A549 (cell line): ENCODE data around the gene MMP19. TPM values are rescaled to one million over a fixed set of nuclear protein-coding genes. Genes with fewer than 3 reads are reported as not detected.

Source experiments
- ATAC-seq, 2 experiments: fragments of 200-7000 bp in 1 of 2; fragments of >200 bp in 1 of 2; cut with Nextera tagmentation in 1 of 2; cut with Tn5 transposase in 1 of 2; 3 replicates each; pipeline versions ENCODE4 v1.8.0 to v1.9.1; 2018 to 2020; ENCODE audit warnings: mild to moderate bottlenecking in 1 of 2, moderate library complexity in 1 of 2
- CTCF ChIA-PET: fragments of 300-600 bp; sonication (Branson Sonifier 250); formaldehyde crosslinking; extraction: SDS; loops from one replicate; lab custom pipeline; 2021; ENCODE audit warnings: antibody characterized with exemption, inconsistent platforms; lab: Yijun Ruan, JAX
- POLR2A ChIA-PET: fragments of 350-600 bp; formaldehyde crosslinking; extraction: SDS; loops from one replicate; lab custom pipeline; 2021; ENCODE audit warnings: antibody characterized with exemption, inconsistent platforms; lab: Yijun Ruan, JAX
- DNase-seq, 2 experiments: peaks; one replicate each; pipeline versions ENCODE4 v3.0.0 to v3.0.0-alpha.2; 2011 to 2016; ENCODE audit warnings: low read depth in 1 of 2, low spot score in 1 of 2
- FAIRE-seq: peaks from 2 replicates; lab custom pipeline; 2011; peaks lifted over from hg19 to GRCh38; lab: Jason Lieb, UNC
- H3K27ac ChIP-seq, 2 experiments: fragments of >200 bp; sonication (Bioruptor Twin); formaldehyde crosslinking; 3 replicates each; pipeline ENCODE4 v1.5.1; 2016 to 2017
- H3K4me1 ChIP-seq: fragments of >200 bp; sonication (Bioruptor Twin); formaldehyde crosslinking; 3 replicates; pipeline ENCODE4 v1.6.1; 2016
- H3K4me2 ChIP-seq: fragments of >200 bp; sonication (Bioruptor Twin); formaldehyde crosslinking; 3 replicates; pipeline ENCODE4 v1.6.1; 2016
- H3K4me3 ChIP-seq: fragments of >200 bp; sonication (Bioruptor Twin); formaldehyde crosslinking; 3 replicates; pipeline ENCODE4 v1.5.1; 2016
- H3K9me3 ChIP-seq: fragments of >200 bp; sonication (Bioruptor Twin); formaldehyde crosslinking; 3 replicates; pipeline ENCODE4 v1.6.1; 2016
- BCL3 ChIP-seq: fragments of >200 bp; sonication (Bioruptor Twin); formaldehyde crosslinking; IDR thresholded peaks from 3 replicates; pipeline ENCODE4 v1.6.1; 2016
- BHLHE40 ChIP-seq: IDR thresholded peaks from 2 replicates; pipeline ENCODE4 v1.6.1; 2012; ENCODE audit warnings: low read depth, low read length, inconsistent platforms
- CEBPB ChIP-seq, 2 experiments: fragments of >200 bp in 1 of 2; sonication (Bioruptor Twin) in 1 of 2; formaldehyde crosslinking in 1 of 2; IDR thresholded peaks; 2 replicates each; pipeline ENCODE4 v1.6.1; 2012 to 2016
- CHD4 ChIP-seq: fragments of 200-600 bp; sonication (generic); IDR thresholded peaks from 2 replicates; pipeline ENCODE4 v1.6.1; 2016; ENCODE audit warnings: antibody characterized with exemption, mild to moderate bottlenecking, borderline replicate concordance
- CTCF ChIP-seq: fragments of >200 bp; sonication (Bioruptor Twin); formaldehyde crosslinking; IDR thresholded peaks from 3 replicates; pipeline ENCODE4 v1.5.1; 2016
- E2F6 ChIP-seq: IDR thresholded peaks from 2 replicates; pipeline ENCODE4 v1.6.1; 2012; ENCODE audit warnings: low read depth, borderline replicate concordance
- EHF ChIP-seq: fragments of 250-450 bp; sonication (Bioruptor Pico); IDR thresholded peaks from 2 replicates; pipeline ENCODE4 v1.5.0; 2020; ENCODE audit warnings: mild to moderate bottlenecking
- ELK1 ChIP-seq: fragments of 150-350 bp; IDR thresholded peaks from 2 replicates; pipeline ENCODE4 v1.6.1; 2014; ENCODE audit warnings: low read depth, mild to moderate bottlenecking, low read length
- EP300 ChIP-seq, 2 experiments: fragments of >200 bp; sonication (Bioruptor Twin); formaldehyde crosslinking; IDR thresholded peaks; 2 replicates in 1 of 2; 3 replicates in 1 of 2; pipeline ENCODE4 v1.6.1; 2016 to 2017
- ESRRA ChIP-seq: fragments of 150-350 bp; IDR thresholded peaks from 2 replicates; pipeline ENCODE4 v1.6.1; 2014; ENCODE audit warnings: mild to moderate bottlenecking, low read length, borderline replicate concordance
- FOSB ChIP-seq: fragments of 250-450 bp; sonication (Bioruptor Pico); IDR thresholded peaks from 2 replicates; pipeline ENCODE4 v1.5.0; 2020; ENCODE audit warnings: mild to moderate bottlenecking, moderate library complexity
- GATA3 ChIP-seq: IDR thresholded peaks from 2 replicates; pipeline ENCODE4 v1.6.1; 2012; ENCODE audit warnings: borderline replicate concordance
- HDAC2 ChIP-seq: fragments of 200-600 bp; sonication (generic); IDR thresholded peaks from 2 replicates; pipeline ENCODE4 v1.6.1; 2016
- HMGXB4 ChIP-seq: fragments of 250-450 bp; sonication (Bioruptor Pico); IDR thresholded peaks from 2 replicates; pipeline ENCODE4 v1.5.0; 2021; ENCODE audit warnings: mild to moderate bottlenecking, moderate library complexity, borderline replicate concordance
- HOXA7 ChIP-seq: fragments of 250-450 bp; sonication (Bioruptor Pico); IDR thresholded peaks from 2 replicates; pipeline ENCODE4 v1.5.0; 2020; ENCODE audit warnings: mild to moderate bottlenecking, moderate library complexity
- JUNB ChIP-seq: fragments of >200 bp; sonication (Bioruptor Twin); formaldehyde crosslinking; IDR thresholded peaks from 2 replicates; pipeline ENCODE4 v1.6.1; 2016
- MYC ChIP-seq: IDR thresholded peaks from 2 replicates; pipeline ENCODE4 v1.6.1; 2012; ENCODE audit warnings: mild to moderate bottlenecking, inconsistent platforms, low read length, improper control_type of control experiment, borderline replicate concordance
- NR3C1 ChIP-seq: fragments of >200 bp; sonication (Bioruptor Twin); formaldehyde crosslinking; IDR thresholded peaks from 3 replicates; pipeline ENCODE4 v1.6.1; 2017
- PHF8 ChIP-seq: fragments of 200-600 bp; sonication (generic); IDR thresholded peaks from 2 replicates; pipeline ENCODE4 v1.6.1; 2016; ENCODE audit warnings: low read depth, mild to moderate bottlenecking, antibody characterized with exemption, moderate library complexity, borderline replicate concordance
- POLR2AphosphoS2 ChIP-seq: conservative IDR thresholded peaks from 2 replicates; pipeline ENCODE4 v1.6.1; 2012; ENCODE audit warnings: low read length, improper control_type of control experiment, inconsistent platforms
- RCOR1 ChIP-seq: fragments of 150-350 bp; IDR thresholded peaks from 2 replicates; pipeline ENCODE4 v1.6.1; 2014; ENCODE audit warnings: antibody characterized with exemption, low read length, low read depth
- REST ChIP-seq: fragments of 200-600 bp; sonication (generic); IDR thresholded peaks from 2 replicates; pipeline ENCODE4 v1.6.1; 2016; ENCODE audit warnings: antibody characterized with exemption, mild to moderate bottlenecking, moderate library complexity
- SMC3 ChIP-seq: fragments of >200 bp; sonication (Bioruptor Twin); formaldehyde crosslinking; IDR thresholded peaks from 3 replicates; pipeline ENCODE4 v1.6.1; 2018; ENCODE audit warnings: inconsistent platforms
- SREBF2 ChIP-seq: fragments of 450-650 bp; IDR thresholded peaks from 2 replicates; pipeline ENCODE4 v1.6.1; 2014; ENCODE audit warnings: mild to moderate bottlenecking, moderate library complexity
- TFCP2L1 ChIP-seq: fragments of 250-450 bp; sonication (Bioruptor Pico); IDR thresholded peaks from 2 replicates; pipeline ENCODE4 v1.5.0; 2021; ENCODE audit warnings: mild to moderate bottlenecking
- ZC3H11A ChIP-seq: fragments of 450-650 bp; IDR thresholded peaks from 2 replicates; pipeline ENCODE4 v1.6.1; 2014; ENCODE audit warnings: antibody characterized with exemption, mild to moderate bottlenecking
- ZNF302 ChIP-seq: fragments of 250-450 bp; sonication (Bioruptor Pico); IDR thresholded peaks from 2 replicates; pipeline ENCODE4 v1.9.0; 2021; ENCODE audit warnings: inconsistent platforms, mild to moderate bottlenecking, moderate library complexity
- ZSCAN20 ChIP-seq: fragments of 250-450 bp; sonication (Bioruptor Pico); IDR thresholded peaks from 2 replicates; pipeline ENCODE4 v1.8.0; 2022; ENCODE audit warnings: mild to moderate bottlenecking, moderate library complexity
- WGBS: methylation state at CpG from one replicate; pipeline ENCODE4 v1.1.6; 2017; ENCODE audit errors: missing lambda C conversion rate; 5-methylcytosine and 5-hydroxymethylcytosine counted together
- polyA plus RNA-seq, 4 experiments: library from polyadenylated mRNA; depleted of rRNA in 3 of 4; stranded (reverse); fragments of >200 nt; fragmentation: RNase III in 1 of 4; extraction: RNeasy Plus Mini Kit Qiagen cat#74134 plus additional on column Dnase treatment in 1 of 4; gene quantifications; 2 replicates in 3 of 4; 3 replicates in 1 of 4; pipeline ENCODE4 v1.2.3, GENCODE V29; 2011 to 2017

Gene MMP19
- polyA plus RNA-seq, 2 of the 4 experiments (the other 2 are of a cell fraction): 0.06 to 0.09 TPM

GRCh38 chr12:55861871-55862270 is 19.1 kb upstream of the MMP19 start:
- 0 out of 3 replicates have a peak, but pooled peaks cover 3% of the 10 kb centered on the region for H3K4me1 ChIP-seq
- H3K27ac ChIP-seq: no peak overlapping the region
- H3K4me2 ChIP-seq: no peak overlapping the region
- no peaks in the 10 kb centered on the region for H3K9me3 ChIP-seq
- FAIRE-seq (no peak), DNase-seq (no peak), ATAC-seq (no peak)
- H3K4me3 ChIP-seq: no peak overlapping the region
- CTCF ChIA-PET: interaction anchor here (1.0 kb wide), 1 partner anchor 12 kb away, joined by 4 read pairs; no protein-coding TSS in a partner anchor
- POLR2A ChIA-PET: no interaction called here
- WGBS: 74% methylated on average over 3 of the region's 3 CpGs
- no peak for TF ChIP-seq NR3C1
- TF ChIP-seq FOSB: no peak
- no peak for TF ChIP-seq HDAC2
- no peak for TF ChIP-seq CTCF
- no peak for TF ChIP-seq ZNF302 (CRISPR knock-in tag)
- TF ChIP-seq JUNB: no peak
- TF ChIP-seq GATA3: no peak
- TF ChIP-seq REST: no peak
- no peak for TF ChIP-seq ZSCAN20 (CRISPR knock-in tag)
- TF ChIP-seq ZC3H11A: no peak
- no peak for TF ChIP-seq RCOR1
- no peak for TF ChIP-seq EHF (CRISPR knock-in tag)
- TF ChIP-seq CHD4: no peak

GRCh38 chr12:55861396-55861795 is 18.7 kb upstream of the MMP19 start:
- no peak for TF ChIP-seq FOSB
- TF ChIP-seq BCL3: no peak
- TF ChIP-seq SREBF2: no peak
- TF ChIP-seq EP300 (IDR thresholded peaks at IDR 0.05): no peak
- TF ChIP-seq POLR2AphosphoS2: no peak
- no peak for TF ChIP-seq MYC
- no peak for TF ChIP-seq E2F6
- no peak for TF ChIP-seq HOXA7 (CRISPR knock-in tag)
- TF ChIP-seq PHF8: no peak
- no peak for TF ChIP-seq SMC3
- no peak for TF ChIP-seq ESRRA
- no peak for TF ChIP-seq JUNB
- TF ChIP-seq ZNF302 (CRISPR knock-in tag): no peak
- TF ChIP-seq ELK1: no peak
- TF ChIP-seq BHLHE40: no peak
- no peak for TF ChIP-seq CEBPB (IDR thresholded peaks at IDR 0.05)
- no peak for TF ChIP-seq HMGXB4
- TF ChIP-seq TFCP2L1 (CRISPR knock-in tag): no peak
- ATAC-seq (no peak), DNase-seq (no peak), FAIRE-seq (no peak)
- H3K4me1 ChIP-seq: 0 out of 3 replicates have a peak, but pooled peaks cover 3% of the 10 kb centered on the region
- ChIA-PET CTCF (interaction anchor here (1.0 kb wide), 1 partner anchor 13 kb away, joined by 4 read pairs; no protein-coding TSS in a partner anchor), POLR2A (no interaction called here)
- no peak overlapping the region for H3K27ac ChIP-seq
- no peak overlapping the region for H3K4me2 ChIP-seq
- no peak overlapping the region for H3K4me3 ChIP-seq
- H3K9me3 ChIP-seq: no peaks in the 10 kb centered on the region
- WGBS: 83% methylated on average over 8 of the region's 8 CpGs
